Suprapubic skin (tissue), 4 donors: Measurements from ENCODE around the gene IGFBP3. TPM values are rescaled to one million over a fixed set of nuclear protein-coding genes. Genes with fewer than 3 reads are reported as not detected.

Experiments
- DNase-seq, 2 donors: peaks; one replicate each; pipeline ENCODE4 v3.0.0-alpha.2; 2019; ENCODE audit warnings: low spot score in 2 of 2
- H3K27ac ChIP-seq: fragments of 200-600 bp; sonication (generic); one replicate; pipeline ENCODE4 v1.5.1; 2019
- H3K27me3 ChIP-seq: fragments of 200-600 bp; sonication (generic); one replicate; pipeline ENCODE4 v1.5.1; 2019
- H3K36me3 ChIP-seq: fragments of 200-600 bp; sonication (generic); one replicate; pipeline ENCODE4 v1.5.1; 2019
- H3K4me1 ChIP-seq: fragments of 200-600 bp; sonication (generic); one replicate; pipeline ENCODE4 v1.5.1; 2019
- H3K4me3 ChIP-seq: fragments of 200-600 bp; sonication (generic); one replicate; pipeline ENCODE4 v1.5.1; 2019; ENCODE audit warnings: mild to moderate bottlenecking
- H3K9me3 ChIP-seq: fragments of 200-600 bp; sonication (generic); one replicate; pipeline ENCODE4 v1.5.1; 2019
- EP300 ChIP-seq: sonication (generic); formaldehyde crosslinking; IDR thresholded peaks from one replicate; pipeline ENCODE4 v1.6.1; 2017; ENCODE audit warnings: antibody characterized with exemption
- POLR2A ChIP-seq, 2 donors: fragments of 450-650 bp; IDR thresholded peaks; one replicate each; pipeline ENCODE4 v1.6.1; 2017; ENCODE audit warnings: antibody characterized with exemption in 2 of 2, mild to moderate bottlenecking in 2 of 2, moderate library complexity in 2 of 2
- POLR2AphosphoS5 ChIP-seq, 3 donors: sonication (generic); formaldehyde crosslinking; IDR thresholded peaks; one replicate each; pipeline ENCODE4 v1.6.1; 2017; ENCODE audit warnings: antibody characterized with exemption in 3 of 3
- WGBS: methylation state at CpG from one replicate; pipeline ENCODE4 v1.1.5; 2018; 5-methylcytosine and 5-hydroxymethylcytosine counted together
- total RNA-seq, 4 donors: library from RNA; depleted of rRNA; stranded (reverse); fragments of >200 nt; gene quantifications; one replicate each; pipeline ENCODE4 v1.1.0, GENCODE V29; 2016
- TF ChIP-seq, protein P1 (sequence below), 2 donors: fragments of 200-600 bp in 1 of 2; fragments of 450-650 bp in 1 of 2; sonication (generic) in 1 of 2; IDR thresholded peaks; one replicate each; pipeline ENCODE4 v1.5.1; 2016 to 2019; ENCODE audit warnings: antibody characterized with exemption in 2 of 2, mild to moderate bottlenecking in 1 of 2, moderate library complexity in 1 of 2

Gene IGFBP3
- total RNA-seq, 4 donors from 2014 or later = 120 to 519 (median 223) TPM

DNA sequence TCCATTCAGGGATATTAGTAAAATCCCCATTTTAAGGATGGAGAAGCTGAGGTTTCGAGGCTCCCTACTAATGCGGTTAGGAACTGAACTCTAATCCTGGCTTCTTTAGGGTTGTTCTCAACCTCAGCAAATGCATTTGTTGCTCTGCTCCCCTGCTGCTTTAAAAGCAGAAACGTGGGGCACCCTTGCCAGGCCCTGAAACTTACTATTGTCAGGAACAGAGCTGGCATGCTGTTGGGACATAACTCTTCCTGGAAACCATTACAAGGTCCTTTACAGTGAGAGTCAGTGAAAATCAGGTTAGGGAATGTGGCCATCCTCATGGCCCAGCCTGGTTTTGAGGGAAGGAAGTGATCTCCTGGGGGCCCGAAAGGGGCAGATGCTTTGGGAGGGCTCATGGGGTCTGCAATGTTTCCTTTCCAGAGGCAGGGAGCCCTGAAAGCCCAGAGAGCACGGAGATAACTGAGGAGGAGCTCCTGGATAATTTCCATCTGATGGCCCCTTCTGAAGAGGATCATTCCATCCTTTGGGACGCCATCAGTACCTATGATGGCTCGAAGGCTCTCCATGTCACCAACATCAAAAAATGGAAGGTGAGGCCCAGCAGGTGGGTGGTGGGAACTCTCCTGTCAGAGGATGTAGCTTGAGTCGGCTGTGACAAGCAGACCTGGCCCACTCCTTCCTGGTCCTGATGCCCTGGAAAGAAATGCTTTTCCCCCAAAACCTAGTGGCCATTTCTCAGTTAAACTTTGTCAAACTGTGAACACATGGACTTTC is 30.8 kb downstream of the IGFBP3 start:
- TF ChIP-seq EP300 (no peak), POLR2A (IDR thresholded peaks at IDR 0.05) (no peak), POLR2AphosphoS5 (IDR thresholded peaks at IDR 0.05) (no peak)
- TF ChIP-seq, protein P1, sequence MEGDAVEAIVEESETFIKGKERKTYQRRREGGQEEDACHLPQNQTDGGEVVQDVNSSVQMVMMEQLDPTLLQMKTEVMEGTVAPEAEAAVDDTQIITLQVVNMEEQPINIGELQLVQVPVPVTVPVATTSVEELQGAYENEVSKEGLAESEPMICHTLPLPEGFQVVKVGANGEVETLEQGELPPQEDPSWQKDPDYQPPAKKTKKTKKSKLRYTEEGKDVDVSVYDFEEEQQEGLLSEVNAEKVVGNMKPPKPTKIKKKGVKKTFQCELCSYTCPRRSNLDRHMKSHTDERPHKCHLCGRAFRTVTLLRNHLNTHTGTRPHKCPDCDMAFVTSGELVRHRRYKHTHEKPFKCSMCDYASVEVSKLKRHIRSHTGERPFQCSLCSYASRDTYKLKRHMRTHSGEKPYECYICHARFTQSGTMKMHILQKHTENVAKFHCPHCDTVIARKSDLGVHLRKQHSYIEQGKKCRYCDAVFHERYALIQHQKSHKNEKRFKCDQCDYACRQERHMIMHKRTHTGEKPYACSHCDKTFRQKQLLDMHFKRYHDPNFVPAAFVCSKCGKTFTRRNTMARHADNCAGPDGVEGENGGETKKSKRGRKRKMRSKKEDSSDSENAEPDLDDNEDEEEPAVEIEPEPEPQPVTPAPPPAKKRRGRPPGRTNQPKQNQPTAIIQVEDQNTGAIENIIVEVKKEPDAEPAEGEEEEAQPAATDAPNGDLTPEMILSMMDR (IDR thresholded peaks at IDR 0.05) = no peak
- H3K27me3 ChIP-seq = peaks cover 62% of the 10 kb centered on the region
- 93% methylated on average over 7 of the region's 8 CpGs for WGBS
- H3K36me3 ChIP-seq = no peaks in the 10 kb centered on the region
- no peak overlapping the region for H3K4me3 ChIP-seq
- DNase-seq = no peak
- H3K27ac ChIP-seq = no peak overlapping the region
- no peaks in the 10 kb centered on the region for H3K9me3 ChIP-seq
- peaks cover 12% of the 10 kb centered on the region for H3K4me1 ChIP-seq

DNA sequence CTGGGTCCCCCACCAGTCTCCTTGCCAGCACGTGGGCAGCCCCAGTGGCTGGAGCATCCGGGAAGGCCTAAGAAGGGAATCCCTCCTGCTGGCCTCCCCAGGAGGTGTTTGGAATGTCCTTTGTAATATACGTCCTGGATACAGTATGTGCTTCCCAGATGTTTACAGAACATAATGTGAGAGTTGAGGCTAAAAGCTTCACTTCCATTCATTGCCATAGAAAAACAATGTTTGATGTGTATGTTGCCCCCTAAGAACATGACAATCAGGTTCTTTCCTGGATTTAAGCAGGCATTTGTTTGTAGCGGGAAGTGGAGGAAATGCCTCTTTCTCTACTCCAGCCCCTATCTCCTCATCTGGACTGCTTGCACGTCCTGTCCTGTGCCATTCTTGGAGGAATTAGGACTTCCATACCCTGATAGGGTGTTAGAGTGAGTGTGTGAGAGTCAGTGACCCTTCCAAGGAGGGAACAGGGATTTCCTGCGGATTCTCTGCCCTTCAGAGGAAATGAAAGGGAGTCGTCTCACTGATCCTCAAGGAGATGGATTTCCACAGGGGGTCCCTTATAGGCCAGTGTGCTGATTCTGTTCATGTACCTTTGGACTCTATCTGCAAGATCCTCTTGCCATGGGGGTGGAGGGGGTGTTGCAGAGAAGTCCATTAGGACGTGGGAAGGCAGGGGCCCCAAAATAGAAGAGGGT is 31.6 kb downstream of the IGFBP3 start:
- peaks cover 62% of the 10 kb centered on the region for H3K27me3 ChIP-seq
- H3K4me1 ChIP-seq = peaks cover 12% of the 10 kb centered on the region
- no peaks in the 10 kb centered on the region for H3K36me3 ChIP-seq
- no peak overlapping the region for H3K27ac ChIP-seq
- TF ChIP-seq POLR2A (IDR thresholded peaks at IDR 0.05) (no peak), EP300 (no peak), POLR2AphosphoS5 (IDR thresholded peaks at IDR 0.05) (no peak)
- TF ChIP-seq, protein P1 (IDR thresholded peaks at IDR 0.05) = no peak
- WGBS = 78% methylated on average over 6 of the region's 8 CpGs
- no peaks in the 10 kb centered on the region for H3K9me3 ChIP-seq
- no peak overlapping the region for H3K4me3 ChIP-seq
- no peak for DNase-seq

GRCh38 chr7:45888993-45889366 is 32.1 kb downstream of the IGFBP3 start:
- Histone ChIP-seq H3K27me3 (peaks cover 64% of the 10 kb centered on the region), H3K36me3 (no peaks in the 10 kb centered on the region), H3K4me3 (peak overlapping the region; percentile 39), H3K9me3 (no peaks in the 10 kb centered on the region), H3K27ac (no peak overlapping the region), H3K4me1 (peaks cover 12% of the 10 kb centered on the region)
- TF ChIP-seq, protein P1 (IDR thresholded peaks at IDR 0.05) = no peak
- no peak for TF ChIP-seq EP300
- TF ChIP-seq POLR2A (IDR thresholded peaks at IDR 0.05) = no peak
- TF ChIP-seq POLR2AphosphoS5 (IDR thresholded peaks at IDR 0.05) = no peak
- DNase-seq = no peak
- WGBS = 31% methylated on average over 4 of the region's 14 CpGs

DNA sequence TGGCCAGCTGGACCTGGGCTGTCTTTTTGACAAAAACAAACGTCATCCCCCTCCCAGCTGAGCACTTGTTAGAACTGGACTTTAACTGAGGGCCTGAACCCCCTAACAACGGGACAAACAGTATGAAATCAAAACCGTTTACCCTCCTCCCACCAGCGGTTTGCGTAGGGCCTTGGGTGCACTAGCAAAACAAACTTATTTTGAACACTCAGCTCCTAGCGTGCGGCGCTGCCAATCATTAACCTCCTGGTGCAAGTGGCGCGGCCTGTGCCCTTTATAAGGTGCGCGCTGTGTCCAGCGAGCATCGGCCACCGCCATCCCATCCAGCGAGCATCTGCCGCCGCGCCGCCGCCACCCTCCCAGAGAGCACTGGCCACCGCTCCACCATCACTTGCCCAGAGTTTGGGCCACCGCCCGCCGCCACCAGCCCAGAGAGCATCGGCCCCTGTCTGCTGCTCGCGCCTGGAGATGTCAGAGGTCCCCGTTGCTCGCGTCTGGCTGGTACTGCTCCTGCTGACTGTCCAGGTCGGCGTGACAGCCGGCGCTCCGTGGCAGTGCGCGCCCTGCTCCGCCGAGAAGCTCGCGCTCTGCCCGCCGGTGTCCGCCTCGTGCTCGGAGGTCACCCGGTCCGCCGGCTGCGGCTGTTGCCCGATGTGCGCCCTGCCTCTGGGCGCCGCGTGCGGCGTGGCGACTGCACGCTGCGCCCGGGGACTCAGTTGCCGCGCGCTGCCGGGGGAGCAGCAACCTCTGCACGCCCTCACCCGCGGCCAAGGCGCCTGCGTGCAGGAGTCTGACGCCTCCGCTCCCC is 32.7 kb downstream of the IGFBP3 start, which contains the start of gene IGFBP1:
Gene IGFBP1, plus strand, starts transcription at position 304 of the 808 bp plus-strand sequence. Its CDS starts 165 bp downstream, at position 469.
- Histone ChIP-seq H3K27ac (no peak within 1 kb of the TSS), H3K36me3 (no peaks in the 10 kb centered on the region), H3K27me3 (peaks cover 64% of the 10 kb centered on the region), H3K9me3 (no peaks in the 10 kb centered on the region), H3K4me1 (peaks cover 12% of the 10 kb centered on the region), H3K4me3 (peak within 1 kb of the TSS; percentile 39)
- no peak for DNase-seq
- TF ChIP-seq POLR2A (IDR thresholded peaks at IDR 0.05) (no peak), EP300 (no peak)
- WGBS = 32% methylated on average over 8 of the region's 73 CpGs

DNA sequence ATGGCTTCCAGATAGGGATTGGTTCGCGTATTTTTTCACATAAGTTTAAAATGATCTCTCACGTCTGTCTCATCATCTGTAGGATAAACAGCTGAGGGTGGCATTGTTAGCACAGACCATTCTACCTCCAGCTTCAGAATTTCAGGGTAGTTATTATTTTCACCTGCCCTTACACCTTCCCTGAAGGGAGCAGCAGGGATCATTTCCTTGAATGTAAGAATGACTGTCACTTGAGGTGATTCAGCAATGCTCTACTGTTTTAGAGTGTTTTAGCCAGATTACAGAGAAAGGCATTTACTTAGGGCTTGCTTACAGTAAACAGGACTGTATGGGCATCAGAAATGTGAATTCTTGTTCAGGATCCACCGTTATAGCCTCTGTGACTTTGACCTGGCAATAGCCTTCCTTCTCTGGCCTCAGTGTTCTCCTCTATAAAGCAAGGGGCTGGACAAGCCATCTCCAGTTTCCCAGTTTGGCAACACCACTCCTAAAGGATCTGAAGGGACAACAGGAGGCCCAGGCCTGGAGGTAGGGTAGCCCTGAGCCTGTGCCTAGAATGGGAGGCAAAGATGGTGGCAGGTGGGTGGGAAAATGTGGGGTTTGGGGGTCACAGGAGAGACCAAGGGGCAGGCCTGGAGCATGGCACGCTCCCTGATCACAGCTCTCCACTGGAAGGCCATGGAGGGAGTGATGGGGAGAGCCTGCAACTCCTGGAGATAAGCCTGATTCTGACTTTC is 34.0 kb downstream of the IGFBP3 start:
- 94% methylated on average over 5 of the region's 5 CpGs for WGBS
- DNase-seq = no peak
- Histone ChIP-seq H3K9me3 (no peaks in the 10 kb centered on the region), H3K4me3 (no peak overlapping the region), H3K4me1 (peaks cover 12% of the 10 kb centered on the region), H3K36me3 (no peaks in the 10 kb centered on the region), H3K27ac (no peak overlapping the region), H3K27me3 (peaks cover 64% of the 10 kb centered on the region)
- TF ChIP-seq EP300 (no peak), POLR2AphosphoS5 (IDR thresholded peaks at IDR 0.05) (no peak), POLR2A (IDR thresholded peaks at IDR 0.05) (no peak)
- TF ChIP-seq, protein P1 (IDR thresholded peaks at IDR 0.05) = no peak
